22Rv1 (cell line): ENCODE results near the gene CA10.

Source experiments
- ZFX ChIP-seq: fragments of 450-650 bp; IDR thresholded peaks from 2 replicates; pipeline ENCODE4 v1.6.1; 2017; ENCODE audit warnings: antibody characterized with exemption, borderline replicate concordance
- TF ChIP-seq, protein P1 (sequence below): fragments of 450-650 bp; IDR thresholded peaks from 2 replicates; pipeline ENCODE4 v1.5.1; 2017; ENCODE audit warnings: mild to moderate bottlenecking

DNA sequence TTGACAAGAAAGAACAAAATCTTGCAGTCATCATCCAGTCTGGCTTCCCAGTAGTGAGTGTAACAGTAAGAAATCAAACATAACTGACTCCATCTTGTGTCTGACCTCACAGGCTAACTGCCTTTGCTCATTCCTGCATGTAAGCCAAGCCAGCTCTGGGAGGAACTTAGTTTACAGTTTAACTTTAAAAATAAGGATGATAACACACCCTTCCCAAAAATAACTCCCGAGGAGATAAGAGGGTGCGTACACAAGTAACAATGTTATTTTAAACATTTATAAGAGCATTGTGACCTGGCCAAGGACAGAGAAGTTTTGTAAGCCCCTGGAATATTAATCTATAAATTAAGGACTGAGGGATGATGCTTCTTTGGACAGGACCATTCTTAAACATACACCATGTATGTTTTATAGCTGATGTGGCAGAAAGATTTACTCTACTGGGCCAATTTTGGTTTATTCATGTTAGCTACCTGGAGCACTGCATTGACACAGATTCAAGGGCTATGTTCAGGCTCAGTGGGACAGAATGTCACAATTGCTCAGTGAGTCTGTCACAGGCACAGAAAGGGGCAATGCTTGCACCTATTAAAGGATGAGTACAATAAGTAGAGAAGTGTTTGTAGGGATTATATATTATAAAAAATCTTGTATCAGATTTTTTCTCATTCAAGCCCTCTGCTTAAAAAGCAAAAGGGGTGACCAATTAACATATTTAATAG, 554.1 kb downstream of the CA10 start:
- TF ChIP-seq, protein P1, sequence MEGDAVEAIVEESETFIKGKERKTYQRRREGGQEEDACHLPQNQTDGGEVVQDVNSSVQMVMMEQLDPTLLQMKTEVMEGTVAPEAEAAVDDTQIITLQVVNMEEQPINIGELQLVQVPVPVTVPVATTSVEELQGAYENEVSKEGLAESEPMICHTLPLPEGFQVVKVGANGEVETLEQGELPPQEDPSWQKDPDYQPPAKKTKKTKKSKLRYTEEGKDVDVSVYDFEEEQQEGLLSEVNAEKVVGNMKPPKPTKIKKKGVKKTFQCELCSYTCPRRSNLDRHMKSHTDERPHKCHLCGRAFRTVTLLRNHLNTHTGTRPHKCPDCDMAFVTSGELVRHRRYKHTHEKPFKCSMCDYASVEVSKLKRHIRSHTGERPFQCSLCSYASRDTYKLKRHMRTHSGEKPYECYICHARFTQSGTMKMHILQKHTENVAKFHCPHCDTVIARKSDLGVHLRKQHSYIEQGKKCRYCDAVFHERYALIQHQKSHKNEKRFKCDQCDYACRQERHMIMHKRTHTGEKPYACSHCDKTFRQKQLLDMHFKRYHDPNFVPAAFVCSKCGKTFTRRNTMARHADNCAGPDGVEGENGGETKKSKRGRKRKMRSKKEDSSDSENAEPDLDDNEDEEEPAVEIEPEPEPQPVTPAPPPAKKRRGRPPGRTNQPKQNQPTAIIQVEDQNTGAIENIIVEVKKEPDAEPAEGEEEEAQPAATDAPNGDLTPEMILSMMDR: no peak
- no peak for TF ChIP-seq ZFX
